IMR-90 (cell line): ENCODE data around the gene PCCB. TPM values are rescaled to one million over a fixed set of nuclear protein-coding genes. Genes with fewer than 3 reads are reported as not detected.
"Not testable (repeated sequence)": the region's sequence is repeated elsewhere in the genome, so short reads cannot be mapped to it uniquely, and the experiment has no call there.

ENCODE experiments used
- ATAC-seq: fragments of 200-7000 bp; cut with Tn5 transposase; 2 replicates; pipeline ENCODE4 v1.9.1; 2020; ENCODE audit warnings: low read depth, mild to moderate bottlenecking, moderate library complexity
- BruUV-seq: library from RNA; stranded (reverse); fragments of 400-500 nt; replicated peaks from 2 replicates; lab custom pipeline; 2021; lab: Mats Ljungman, UMichigan
- CTCF ChIA-PET: fragments of 300-600 bp; formaldehyde crosslinking; extraction: SDS; loops from one replicate; lab custom pipeline; 2021; ENCODE audit warnings: antibody characterized with exemption; lab: Yijun Ruan, JAX
- POLR2A ChIA-PET: fragments of 300-600 bp; sonication (Branson Sonifier 250); formaldehyde crosslinking; loops from one replicate; lab custom pipeline; 2022; ENCODE audit warnings: antibody characterized with exemption; ENCODE audit not compliant: unreplicated experiment; lab: Charles Lee
- DNase-seq: peaks from one replicate; pipeline ENCODE4 v3.0.0; 2013
- H2AFZ ChIP-seq: replicated peaks from 2 replicates; pipeline ENCODE3; 2013; ENCODE audit warnings: low read length, mild to moderate bottlenecking; ENCODE audit not compliant: poor library complexity
- H2AK5ac ChIP-seq: 2 replicates; pipeline ENCODE4 v1.6.1; 2013; ENCODE audit warnings: low read depth, low read length, inconsistent platforms
- H2AK9ac ChIP-seq: replicated peaks from 2 replicates; pipeline ENCODE3; 2013; ENCODE audit warnings: mild to moderate bottlenecking, low read depth, low read length, moderate library complexity; ENCODE audit not compliant: poor library complexity
- H2BK120ac ChIP-seq: 2 replicates; pipeline ENCODE4 v1.6.1; 2013; ENCODE audit warnings: low read depth, low read length, inconsistent platforms
- H2BK15ac ChIP-seq: 3 replicates; pipeline ENCODE4 v1.6.1; 2013; ENCODE audit warnings: low read depth, low read length, inconsistent platforms
- H2BK20ac ChIP-seq: 2 replicates; pipeline ENCODE4 v1.6.1; 2013; ENCODE audit warnings: low read depth, mild to moderate bottlenecking, inconsistent platforms, low read length, moderate library complexity
- H2BK5ac ChIP-seq: 2 replicates; pipeline ENCODE4 v1.6.1; 2013; ENCODE audit warnings: mild to moderate bottlenecking, low read depth, low read length, inconsistent platforms; ENCODE audit not compliant: poor library complexity, severe bottlenecking
- H3K14ac ChIP-seq: replicated peaks from 2 replicates; pipeline ENCODE4 v1.6.1; 2013; ENCODE audit warnings: low read depth, low read length, inconsistent platforms
- H3K18ac ChIP-seq: 2 replicates; pipeline ENCODE4 v1.6.1; 2013; ENCODE audit warnings: low read depth, low read length, control low read depth
- H3K23ac ChIP-seq: 2 replicates; pipeline ENCODE4 v1.6.1; 2013; ENCODE audit warnings: low read depth, low read length, inconsistent platforms
- H3K27ac ChIP-seq: 2 replicates; pipeline ENCODE4 v1.5.1; 2013; ENCODE audit warnings: mild to moderate bottlenecking, control low read depth, low read length; ENCODE audit not compliant: insufficient read depth
- H3K27me3 ChIP-seq: 2 replicates; pipeline ENCODE4 v1.6.1; 2013; ENCODE audit warnings: low read length; ENCODE audit not compliant: control insufficient read depth, insufficient read depth
- H3K36me3 ChIP-seq: 2 replicates; pipeline ENCODE4 v1.6.1; 2013; ENCODE audit warnings: low read length, mixed read lengths; ENCODE audit not compliant: control insufficient read depth, insufficient read depth
- H3K4ac ChIP-seq: 2 replicates; pipeline ENCODE4 v1.6.1; 2013; ENCODE audit warnings: low read depth, low read length, inconsistent platforms
- H3K4me1 ChIP-seq: 2 replicates; pipeline ENCODE4 v1.6.1; 2013; ENCODE audit warnings: low read length, mixed read lengths; ENCODE audit not compliant: control insufficient read depth, insufficient read depth
- H3K4me2 ChIP-seq: 2 replicates; pipeline ENCODE4 v1.6.1; 2013; ENCODE audit warnings: low read depth, mild to moderate bottlenecking, control low read depth, low read length, moderate library complexity
- H3K4me3 ChIP-seq: 2 replicates; pipeline ENCODE4 v1.5.1; 2013; ENCODE audit warnings: low read depth, mild to moderate bottlenecking, control low read depth, low read length, moderate library complexity; ENCODE audit not compliant: insufficient read depth
- H3K56ac ChIP-seq: 2 replicates; pipeline ENCODE4 v1.6.1; 2013; ENCODE audit warnings: low read length, inconsistent platforms; ENCODE audit not compliant: insufficient read depth; ENCODE audit errors: extremely low read depth
- H3K79me1 ChIP-seq, 2 experiments: 2 replicates each; pipeline ENCODE4 v1.6.1; 2013; ENCODE audit warnings: low read length in 2 of 2, inconsistent platforms in 1 of 2, low read depth in 1 of 2
- H3K9ac ChIP-seq: 2 replicates; pipeline ENCODE4 v1.6.1; 2013; ENCODE audit warnings: low read depth, low read length, control low read depth
- H3K9me1 ChIP-seq: 2 replicates; pipeline ENCODE4 v1.6.1; 2013; ENCODE audit warnings: low read length, inconsistent platforms; ENCODE audit not compliant: insufficient read depth
- H3K9me3 ChIP-seq: 2 replicates; pipeline ENCODE4 v1.6.1; 2013; ENCODE audit warnings: low read length; ENCODE audit not compliant: control insufficient read depth, insufficient read depth
- H4K20me1 ChIP-seq: 2 replicates; pipeline ENCODE4 v1.6.1; 2013; ENCODE audit warnings: low read length, inconsistent platforms; ENCODE audit not compliant: insufficient read depth
- H4K5ac ChIP-seq: 2 replicates; pipeline ENCODE4 v1.6.1; 2013; ENCODE audit warnings: mild to moderate bottlenecking, low read depth, low read length, control low read depth
- H4K8ac ChIP-seq, 2 experiments: 2 replicates each; pipeline ENCODE4 v1.6.1; 2013; ENCODE audit warnings: low read depth in 2 of 2, low read length in 2 of 2, control low read depth in 1 of 2, inconsistent platforms in 1 of 2
- H4K91ac ChIP-seq: 2 replicates; pipeline ENCODE4 v1.6.1; 2013; ENCODE audit warnings: low read depth, low read length, inconsistent platforms; ENCODE audit not compliant: insufficient read depth
- CEBPB ChIP-seq: IDR thresholded peaks from 2 replicates; pipeline ENCODE4 v1.6.1; 2012; ENCODE audit warnings: low read depth, low read length, improper control_type of control experiment
- WGBS, 2 experiments: methylation state at CpG; one replicate each; pipeline versions ENCODE4 v1.1.5 to v1.1.7; 2013; ENCODE audit warnings: missing lambda C conversion rate in 2 of 2; ENCODE audit not compliant: insufficient read length in 1 of 2; ENCODE audit errors: extremely low coverage in 2 of 2; 5-methylcytosine and 5-hydroxymethylcytosine counted together
- dilution Hi-C: fragments of 300-500 bp; cut with HindIII; formaldehyde crosslinking; loops from one replicate; pipeline ENCODE4 v1.14.3; 2018; ENCODE audit warnings: low sequenced_read_pairs; ENCODE audit not compliant: unreplicated experiment
- in situ Hi-C: fragments of 300-500 bp; cut with MboI; formaldehyde crosslinking; loops from 3 replicates; pipeline ENCODE4 v1.14.3; 2019; ENCODE audit warnings: low sequenced_read_pairs, inconsistent platforms, mixed read lengths
- intact Hi-C: fragments of 100-400 bp; cut with micrococcal nuclease; formaldehyde crosslinking; loops from 2 replicates; pipeline ENCODE4 v1.10.0; 2022
- polyA plus RNA-seq, 3 experiments: library from polyadenylated mRNA; depleted of rRNA; stranded (reverse); fragments of >200 nt; gene quantifications; 2 replicates each; pipeline ENCODE4 v1.2.3, GENCODE V29; 2012; ENCODE audit warnings: low replicate concordance in 1 of 3
- total RNA-seq: library from RNA; depleted of rRNA; stranded (reverse); fragments of >200 nt; gene quantifications from 2 replicates; pipeline ENCODE4 v1.2.3, GENCODE V29; 2012

The PCCB gene
- total and polyA plus RNA-seq, 2 of the 4 experiments (the other 2 are of a cell fraction), result 40.5 to 76.2 TPM

GRCh38 chr3:136222746-136223145 lies 27.4 kb upstream of the PCCB start:
- H2AFZ ChIP-seq, H3K27ac ChIP-seq, H3K27me3 ChIP-seq, intact Hi-C loops, H3K36me3 ChIP-seq, POLR2A ChIA-PET, ATAC-seq, CTCF ChIA-PET, H3K4me2 ChIP-seq, H3K18ac ChIP-seq, H3K9me3 ChIP-seq, H4K5ac ChIP-seq, H2BK5ac ChIP-seq, H3K4me1 ChIP-seq, H3K9me1 ChIP-seq, H3K4ac ChIP-seq, H4K20me1 ChIP-seq, BruUV-seq, H2AK9ac ChIP-seq, H2AK5ac ChIP-seq, H3K79me1 ChIP-seq, dilution Hi-C loops, H4K91ac ChIP-seq, H3K14ac ChIP-seq, H3K9ac ChIP-seq, in situ Hi-C loops, H3K4me3 ChIP-seq: not testable (repeated sequence)
- H3K56ac ChIP-seq, result 0 out of 2 replicates have a peak overlapping the region, but pooled peaks have one; percentile 17
- peak overlapping the region in 1 of 2 experiments; percentile 33; a peak in 1 of 4 replicates for H4K8ac ChIP-seq
- DNase-seq, result peak; percentile 52
- H2BK120ac ChIP-seq, result peak overlapping the region; percentile 77
- peak; percentile 70 for TF ChIP-seq CEBPB
- 0 out of 2 replicates have a peak overlapping the region, but pooled peaks have one; percentile 9 for H3K23ac ChIP-seq
- no CpG with 5 or more reads among the region's 4 CpGs for WGBS, 2 experiments
- 0 out of 2 replicates have a peak overlapping the region, but pooled peaks have one; percentile 53 for H2BK20ac ChIP-seq
- 0 out of 3 replicates have a peak overlapping the region, but pooled peaks have one; percentile 59 for H2BK15ac ChIP-seq
